ENCODE measurements around the gene TBC1D5. TPM values are rescaled to one million over a fixed set of nuclear protein-coding genes. Genes with fewer than 3 reads are reported as not detected.

Gene TBC1D5
- total RNA-seq, 1 experiment from 2014 or later, result 33.9 TPM

DNA sequence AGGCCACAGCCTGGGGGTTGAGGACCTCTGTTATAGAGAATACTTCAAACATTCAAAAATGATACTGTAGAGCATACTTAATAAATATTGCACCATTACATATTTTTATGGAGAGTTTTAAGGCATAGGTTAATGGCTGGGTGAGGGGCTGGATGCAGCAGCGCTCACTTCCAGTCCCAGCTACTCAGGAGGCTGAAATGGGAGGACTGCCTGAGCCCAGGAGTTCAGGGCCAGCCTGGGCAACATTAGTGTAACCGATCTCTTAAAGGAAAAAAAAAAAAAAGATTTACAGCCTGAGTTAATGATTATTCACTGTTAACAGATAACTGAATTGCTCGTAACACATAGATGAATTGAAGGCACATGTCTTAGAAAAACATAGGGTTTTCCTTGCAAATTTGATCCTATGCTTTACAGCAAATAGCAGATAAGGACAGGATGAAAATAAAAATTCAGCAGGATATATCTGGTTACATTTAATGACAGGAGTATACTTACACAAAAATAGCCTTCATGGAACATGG lies 282.9 kb downstream of the TBC1D5 start (continued):
- no peak for TF ChIP-seq FOSL1 (IDR thresholded peaks at IDR 0.05; ENCODE audit: low read depth)
- no peak for TF ChIP-seq TCF7L2 (IDR thresholded peaks at IDR 0.05; ENCODE audit: borderline replicate concordance, extremely low read depth, insufficient read depth, insufficient read length)
- no peak for TF ChIP-seq SRF (IDR thresholded peaks at IDR 0.05; ENCODE audit: low read depth)
- no peak for TF ChIP-seq EGR1 (IDR thresholded peaks at IDR 0.05; ENCODE audit: low read depth)

DNA sequence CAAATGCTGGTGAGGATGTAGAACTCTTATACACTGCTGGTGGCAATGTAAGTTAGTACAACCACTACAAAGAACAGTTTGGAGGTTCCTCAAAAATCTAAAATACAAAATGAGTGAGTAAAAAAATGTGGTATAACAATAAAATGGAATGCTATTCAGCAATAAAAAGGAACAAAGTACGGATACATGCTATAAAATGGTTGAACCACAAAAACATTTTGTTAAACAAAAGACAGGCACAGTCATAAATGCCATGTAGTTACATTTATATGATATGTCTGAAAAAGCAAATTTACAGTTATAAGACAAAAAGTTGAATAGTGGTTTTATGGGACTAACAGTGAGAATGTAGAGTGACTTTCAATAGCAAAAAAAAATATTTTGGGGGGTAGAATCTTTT lies 285.8 kb downstream of the TBC1D5 start:
- no peaks in the 10 kb centered on the region for H4K20me1 ChIP-seq (ENCODE audit: insufficient read depth)

GRCh38 chr3:17456046-17456445 lies 286.4 kb downstream of the TBC1D5 start:
- no peak for DNase-seq (ENCODE audit: low read depth, low spot score)
- POLR2A ChIA-PET, result no interaction called here
- Histone ChIP-seq H3K4me3 (replicated peaks in 1 of 2; ENCODE audit: low read depth in 1 of 2, low read length in 2 of 2) (no peak overlapping the region), H2AFZ (ENCODE audit: low read depth, low read length, poor library complexity, severe bottlenecking) (no peak overlapping the region), H3K27ac (ENCODE audit: low read depth, low read length) (no peak overlapping the region), H3K27me3 (ENCODE audit: insufficient read depth, low read length) (no peaks in the 10 kb centered on the region), H3K9me2 (ENCODE audit: insufficient read depth) (peaks cover 6% of the 10 kb centered on the region; the same call in 1 of the 2 replicates), H3K36me3 (ENCODE audit: control insufficient read depth in 1 of 2, insufficient read depth in 2 of 2, low read length in 2 of 2) (no peaks in the 10 kb centered on the region), H3K4me1 (ENCODE audit: control insufficient read depth in 1 of 2, insufficient read depth in 2 of 2, low read length in 2 of 2) (no peaks in the 10 kb centered on the region), H3K4me2 (ENCODE audit: low read length) (no peak overlapping the region), H4K20me1 (ENCODE audit: insufficient read depth) (no peaks in the 10 kb centered on the region), H3K9ac (ENCODE audit: low read length) (no peak overlapping the region), H3K9me3 (ENCODE audit: control insufficient read depth in 1 of 2, insufficient read depth in 1 of 2, low read depth in 1 of 2, low read length in 2 of 2) (no peaks in the 10 kb centered on the region), H3K79me2 (ENCODE audit: insufficient read depth, low read length) (no peaks in the 10 kb centered on the region)
- ATAC-seq, result no peak
- no TSS peak for BruUV-seq (replicated peaks)
- no peak for TF ChIP-seq ZNF274 (IDR thresholded peaks at IDR 0.05; ENCODE audit: low read depth, low read length)
- CTCF ChIA-PET, result no interaction called here
- intact Hi-C loops (cut with micrococcal nuclease), result no loop called here
- RAD21 ChIA-PET (ENCODE audit: low non-redundant PET in 1 of 2, low total read pairs in 2 of 2, uncharacterized antibody in 2 of 2, unreplicated experiment in 2 of 2), result no interaction called here

More for the DNA sequence above, 285.8 kb downstream of the TBC1D5 start:
- no peaks in the 10 kb centered on the region for H3K36me3 ChIP-seq (ENCODE audit: control insufficient read depth in 1 of 2, insufficient read depth in 2 of 2, low read length in 2 of 2)
- no TSS peak for BruUV-seq (replicated peaks)
- intact Hi-C loops (cut with micrococcal nuclease), result no loop called here
- no peaks in the 10 kb centered on the region for H3K9me3 ChIP-seq (ENCODE audit: control insufficient read depth in 1 of 2, insufficient read depth in 1 of 2, low read depth in 1 of 2, low read length in 2 of 2)
- RAD21 ChIA-PET (ENCODE audit: low non-redundant PET in 1 of 2, low total read pairs in 2 of 2, uncharacterized antibody in 2 of 2, unreplicated experiment in 2 of 2), result no interaction called here
- H3K4me2 ChIP-seq (ENCODE audit: low read length), result no peak overlapping the region
- peaks cover 6% of the 10 kb centered on the region; the same call in 1 of the 2 replicates for H3K9me2 ChIP-seq (ENCODE audit: insufficient read depth)
- no peak for TF ChIP-seq ZFX (IDR thresholded peaks at IDR 0.05)
- TF ChIP-seq, protein P1, sequence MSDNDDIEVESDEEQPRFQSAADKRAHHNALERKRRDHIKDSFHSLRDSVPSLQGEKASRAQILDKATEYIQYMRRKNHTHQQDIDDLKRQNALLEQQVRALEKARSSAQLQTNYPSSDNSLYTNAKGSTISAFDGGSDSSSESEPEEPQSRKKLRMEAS (IDR thresholded peaks at IDR 0.05), result no peak
- no peaks in the 10 kb centered on the region for H3K79me2 ChIP-seq (ENCODE audit: insufficient read depth, low read length)
- H2AFZ ChIP-seq (ENCODE audit: low read depth, low read length, poor library complexity, severe bottlenecking), result no peak overlapping the region
- no peak for DNase-seq (ENCODE audit: low read depth, low spot score)
- H3K4me1 ChIP-seq (ENCODE audit: control insufficient read depth in 1 of 2, insufficient read depth in 2 of 2, low read length in 2 of 2), result no peaks in the 10 kb centered on the region
- no peak overlapping the region for H3K27ac ChIP-seq (ENCODE audit: low read depth, low read length)
- no peaks in the 10 kb centered on the region for H3K27me3 ChIP-seq (ENCODE audit: insufficient read depth, low read length)
- no peak overlapping the region for H3K4me3 ChIP-seq (replicated peaks in 1 of 2; ENCODE audit: low read depth in 1 of 2, low read length in 2 of 2)
- POLR2A ChIA-PET, result no interaction called here
- H3K9ac ChIP-seq (ENCODE audit: low read length), result no peak overlapping the region
- CTCF ChIA-PET, result no interaction called here
- ATAC-seq, result no peak

Data from HCT116 (cell line).